ENCODE measurements around the gene SORBS1.

The SORBS1 gene

DNA sequence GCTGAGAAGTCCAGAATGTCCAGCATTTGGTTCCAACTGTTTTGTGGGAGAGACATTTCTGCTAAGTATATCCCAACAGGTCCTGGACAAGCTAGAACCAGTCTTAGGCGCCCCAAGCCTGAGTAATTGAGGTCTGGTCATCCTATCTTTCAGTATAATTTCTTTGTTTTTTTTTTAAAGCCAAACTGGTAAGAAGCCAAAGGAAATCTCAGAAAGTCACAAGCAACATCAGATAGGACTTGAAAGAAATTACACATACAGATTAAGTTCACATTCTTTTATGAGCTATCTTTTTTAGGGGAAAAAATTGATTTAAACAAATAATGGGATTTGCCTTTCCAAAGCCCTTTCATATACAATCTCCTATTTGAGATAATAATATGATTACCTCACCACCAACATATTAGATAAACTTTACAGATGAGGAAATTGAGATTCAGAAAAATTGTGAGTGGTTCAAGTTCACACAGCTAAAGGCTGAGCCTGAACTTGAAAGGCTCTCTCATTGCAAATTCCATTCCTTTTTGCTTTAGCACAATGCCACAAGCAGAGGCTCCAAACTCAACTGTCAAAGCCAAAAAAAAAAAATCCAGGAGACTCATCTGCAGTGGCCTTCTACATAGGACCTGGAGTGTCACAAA is 285.3 kb downstream of the SORBS1 start:
- DNase-seq = no peak
- Histone ChIP-seq H3K36me3 (peaks cover 0 to 8% (median 1%) of the 10 kb centered on the region in 3 donors), H3K9me3 (no peaks in the 10 kb centered on the region), H3K4me1 (peaks cover 0 to 88% (median 71%) of the 10 kb centered on the region in 4 donors), H3K27me3 (no peaks in the 10 kb centered on the region), H3K4me3 (no peak overlapping the region), H3K27ac (peak overlapping the region; percentile 75 to 81)
- TF ChIP-seq CTCF (IDR thresholded peaks at IDR 0.05) = no peak
- intact Hi-C loops (cut with DNase I; ENCODE audit: low total_unique reads) = no loop called here

- H3K4me1 ChIP-seq = peaks cover 0 to 72% (median 57%) of the 10 kb centered on the region in 4 donors
- H3K27me3 ChIP-seq = no peaks in the 10 kb centered on the region
- TF ChIP-seq CTCF (IDR thresholded peaks at IDR 0.05) = no peak
- no peaks in the 10 kb centered on the region for H3K9me3 ChIP-seq
- H3K4me3 ChIP-seq = peak overlapping the region; percentile 22 to 28
- peak overlapping the region; percentile 75 to 81 for H3K27ac ChIP-seq
- intact Hi-C loops (cut with DNase I; ENCODE audit: low total_unique reads) = no loop called here
- peaks cover 0 to 23% (median 8%) of the 10 kb centered on the region in 3 donors for H3K36me3 ChIP-seq
- peak; percentile 79 to 83 for DNase-seq
Measured at GRCh38 chr10:95273393-95274312, 287.5 kb downstream of the SORBS1 start.

GRCh38 chr10:95268438-95268837 is 292.7 kb downstream of the SORBS1 start:
- no peak for TF ChIP-seq CTCF (IDR thresholded peaks at IDR 0.05)
- Histone ChIP-seq H3K9me3 (no peaks in the 10 kb centered on the region), H3K4me3 (no peak overlapping the region), H3K36me3 (peaks cover 0 to 31% (median 20%) of the 10 kb centered on the region in 3 donors), H3K27me3 (no peaks in the 10 kb centered on the region), H3K27ac (peak overlapping the region; percentile 69 to 74), H3K4me1 (peaks cover 0 to 54% (median 34%) of the 10 kb centered on the region in 4 donors)
- intact Hi-C loops (cut with DNase I; ENCODE audit: low total_unique reads) = no loop called here
- peak; percentile 45 to 74 for DNase-seq

- no peaks in the 10 kb centered on the region for H3K27me3 ChIP-seq
- peaks cover 0 to 43% (median 32%) of the 10 kb centered on the region in 3 donors for H3K36me3 ChIP-seq
- H3K4me3 ChIP-seq = no peak overlapping the region
- intact Hi-C loops (cut with DNase I; ENCODE audit: low total_unique reads) = no loop called here
- peak overlapping the region; percentile 69 to 74 for H3K27ac ChIP-seq
- H3K9me3 ChIP-seq = no peaks in the 10 kb centered on the region
- TF ChIP-seq CTCF (IDR thresholded peaks at IDR 0.05) = no peak
- no peak for DNase-seq
- peaks cover 0 to 53% (median 28%) of the 10 kb centered on the region in 4 donors for H3K4me1 ChIP-seq
Measured at GRCh38 chr10:95267251-95267650, 293.9 kb downstream of the SORBS1 start.

DNA sequence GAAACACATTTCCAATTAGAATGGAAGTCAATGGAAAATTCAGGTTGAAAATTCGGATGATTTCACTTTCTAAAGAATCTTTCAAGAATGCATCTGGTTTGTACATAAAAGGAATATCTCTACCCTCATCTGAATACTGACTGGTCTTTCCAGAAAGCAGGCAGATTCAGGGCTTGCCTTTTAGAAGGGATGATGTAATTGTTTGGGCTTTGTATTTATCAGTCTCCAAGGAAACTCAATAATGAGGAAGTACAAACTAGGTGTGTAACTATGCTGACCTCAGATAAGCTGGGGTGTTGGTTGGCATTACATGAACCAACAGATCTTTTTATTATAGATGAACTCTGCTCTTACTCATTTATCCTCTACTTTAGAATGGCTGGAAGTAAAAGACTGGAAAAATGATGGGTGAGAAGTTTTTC is 294.5 kb downstream of the SORBS1 start:
- intact Hi-C loops (cut with DNase I; ENCODE audit: low total_unique reads) = no loop called here
- Histone ChIP-seq H3K27ac (peak overlapping the region; percentile 69 to 74), H3K27me3 (no peaks in the 10 kb centered on the region), H3K36me3 (peaks cover 0 to 46% (median 37%) of the 10 kb centered on the region in 3 donors), H3K4me1 (peaks cover 0 to 56% (median 28%) of the 10 kb centered on the region in 4 donors), H3K4me3 (no peak overlapping the region), H3K9me3 (no peaks in the 10 kb centered on the region)
- no peak for DNase-seq
- TF ChIP-seq CTCF (IDR thresholded peaks at IDR 0.05) = no peak
